ENCODE data around the gene UQCC3.

The UQCC3 gene

GRCh38 chr11:62652161-62653006, 19.1 kb upstream of the UQCC3 start:
- Histone ChIP-seq H3K27ac (ENCODE audit: low read depth, low read length, poor library complexity, severe bottlenecking) (peak overlapping the region; percentile 34), H3F3A (ENCODE audit: insufficient read depth, low read length) (no peaks in the 10 kb centered on the region), H2AFZ (ENCODE audit: low read length) (no peak overlapping the region)

GRCh38 chr11:62654297-62654696, 17.2 kb upstream of the UQCC3 start:
- Histone ChIP-seq H3K4me2 (ENCODE audit: low read length) (peak overlapping the region; percentile 94; the same call in 1 of the 2 replicates), H3K36me3 (ENCODE audit: insufficient read depth, low read length) (peaks cover 11% of the 10 kb centered on the region; the same call in 1 of the 2 replicates), H3F3A (ENCODE audit: insufficient read depth, low read length) (no peaks in the 10 kb centered on the region), H3K9me2 (ENCODE audit: low read depth, low read length) (no peaks in the 10 kb centered on the region), H4K20me1 (ENCODE audit: insufficient read depth, low read length) (no peaks in the 10 kb centered on the region), H3K27ac (ENCODE audit: low read depth, low read length, poor library complexity, severe bottlenecking) (peak overlapping the region; percentile 3), H3K9ac (ENCODE audit: low read length) (no peak overlapping the region; the same call in 1 of the 2 replicates), H3K27me3 (ENCODE audit: insufficient read depth, low read length) (no peaks in the 10 kb centered on the region), H3K9me3 (ENCODE audit: low read length) (no peaks in the 10 kb centered on the region), H2AFZ (ENCODE audit: low read length) (no peak overlapping the region), H3K4me3 (ENCODE audit: low read depth, low read length, poor library complexity, severe bottlenecking) (peak overlapping the region; percentile 93), H3K4me1 (ENCODE audit: insufficient read depth, low read length, severe bottlenecking) (peaks cover 21% of the 10 kb centered on the region), H3K79me2 (ENCODE audit: insufficient read depth, low read length) (peaks cover 18% of the 10 kb centered on the region)
- TF ChIP-seq EZH2 (IDR thresholded peaks at IDR 0.05; ENCODE audit: borderline replicate concordance, low read length) (no peak), CTCF (IDR thresholded peaks at IDR 0.05; ENCODE audit: low read length) (no peak)

More at GRCh38 chr11:62652161-62653006, 19.1 kb upstream of the UQCC3 start:
- Histone ChIP-seq H3K79me2 (ENCODE audit: insufficient read depth, low read length) (peaks cover 18% of the 10 kb centered on the region), H3K4me2 (ENCODE audit: low read length) (peak overlapping the region; percentile 94), H3K27me3 (ENCODE audit: insufficient read depth, low read length) (no peaks in the 10 kb centered on the region), H4K20me1 (ENCODE audit: insufficient read depth, low read length) (no peaks in the 10 kb centered on the region), H3K4me3 (ENCODE audit: low read depth, low read length, poor library complexity, severe bottlenecking) (peak overlapping the region; percentile 93), H3K4me1 (ENCODE audit: insufficient read depth, low read length, severe bottlenecking) (peaks cover 25% of the 10 kb centered on the region), H3K9ac (ENCODE audit: low read length) (peak overlapping the region; percentile 95), H3K9me2 (ENCODE audit: low read depth, low read length) (no peaks in the 10 kb centered on the region), H3K36me3 (ENCODE audit: insufficient read depth, low read length) (peaks cover 30% of the 10 kb centered on the region), H3K9me3 (ENCODE audit: low read length) (no peaks in the 10 kb centered on the region)
- TF ChIP-seq CTCF (IDR thresholded peaks at IDR 0.05; ENCODE audit: low read length) (no peak), EZH2 (IDR thresholded peaks at IDR 0.05; ENCODE audit: borderline replicate concordance, low read length) (no peak)

- no peak overlapping the region for H3K4me3 ChIP-seq (ENCODE audit: low read depth, low read length, poor library complexity, severe bottlenecking)
- H3K27me3 ChIP-seq (ENCODE audit: insufficient read depth, low read length) = no peaks in the 10 kb centered on the region
- H3K36me3 ChIP-seq (ENCODE audit: insufficient read depth, low read length) = peaks cover 13% of the 10 kb centered on the region; the same call in 1 of the 2 replicates
- no peaks in the 10 kb centered on the region for H3K9me3 ChIP-seq (ENCODE audit: low read length)
- H2AFZ ChIP-seq (ENCODE audit: low read length) = no peak overlapping the region
- no peaks in the 10 kb centered on the region for H4K20me1 ChIP-seq (ENCODE audit: insufficient read depth, low read length)
- H3K79me2 ChIP-seq (ENCODE audit: insufficient read depth, low read length) = peaks cover 11% of the 10 kb centered on the region
- TF ChIP-seq CTCF (IDR thresholded peaks at IDR 0.05; ENCODE audit: low read length) = no peak
- TF ChIP-seq EZH2 (IDR thresholded peaks at IDR 0.05; ENCODE audit: borderline replicate concordance, low read length) = no peak
- no peak overlapping the region for H3K9ac ChIP-seq (ENCODE audit: low read length)
- H3K4me2 ChIP-seq (ENCODE audit: low read length) = no peak overlapping the region
- peaks cover 13% of the 10 kb centered on the region for H3K4me1 ChIP-seq (ENCODE audit: insufficient read depth, low read length, severe bottlenecking)
- no peaks in the 10 kb centered on the region for H3F3A ChIP-seq (ENCODE audit: insufficient read depth, low read length)
- H3K9me2 ChIP-seq (ENCODE audit: low read depth, low read length) = no peaks in the 10 kb centered on the region
- H3K27ac ChIP-seq (ENCODE audit: low read depth, low read length, poor library complexity, severe bottlenecking) = peak overlapping the region; percentile 40
These were observed 14.6 kb upstream of the UQCC3 start for GRCh38 chr11:62656796-62657429.

Data from OCI-LY1 (cell line).